ENCODE results near the gene NFATC2.
"Not testable (repeated sequence)": the region's sequence is repeated elsewhere in the genome, so short reads cannot be mapped to it uniquely, and the experiment has no call there.

NFATC2 gene

DNA sequence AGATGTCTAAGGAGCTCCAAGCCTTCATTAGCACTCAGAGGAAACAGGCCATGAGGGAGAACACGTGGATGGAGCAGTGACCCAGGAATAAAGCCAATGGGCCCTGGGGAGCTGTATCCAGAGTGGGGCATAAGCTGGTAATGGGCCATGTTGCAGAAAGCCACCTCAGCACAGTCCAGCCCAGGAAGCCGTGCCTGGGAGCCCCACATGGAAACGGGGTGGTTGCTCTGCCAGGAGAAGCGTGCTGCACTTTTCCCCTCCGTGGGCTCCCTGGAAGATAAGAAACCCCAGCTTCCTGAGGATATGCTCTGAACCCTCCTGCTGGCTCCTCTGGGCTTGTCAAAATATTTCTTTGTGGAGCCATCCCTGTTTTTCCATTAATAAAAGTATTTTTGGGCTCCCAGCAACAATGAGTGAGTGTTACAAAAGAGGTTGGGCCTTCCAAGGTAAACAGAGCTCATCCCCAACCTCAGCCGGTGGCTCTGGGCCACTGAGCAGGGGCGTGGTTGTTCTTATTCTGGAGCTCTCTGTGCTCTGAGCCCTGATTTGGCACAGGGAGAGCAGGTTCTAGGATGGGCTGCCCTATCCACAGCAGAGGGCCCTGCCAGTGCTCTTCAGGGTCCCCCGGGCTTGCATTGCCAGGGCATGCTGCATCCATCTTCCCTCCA is 31.2 kb upstream of the NFATC2 start:
- H3K36me3 ChIP-seq: no peaks in the 10 kb centered on the region
- H3K9me3 ChIP-seq: no peaks in the 10 kb centered on the region
- H3K27ac ChIP-seq: no peak overlapping the region
- intact Hi-C loops (cut with DNase I; ENCODE audit: low total_unique reads): no loop called here
- no peak overlapping the region for H3K4me3 ChIP-seq
- peaks cover 0 to 18% of the 10 kb centered on the region in 2 donors for H3K27me3 ChIP-seq
- TF ChIP-seq, protein P1, sequence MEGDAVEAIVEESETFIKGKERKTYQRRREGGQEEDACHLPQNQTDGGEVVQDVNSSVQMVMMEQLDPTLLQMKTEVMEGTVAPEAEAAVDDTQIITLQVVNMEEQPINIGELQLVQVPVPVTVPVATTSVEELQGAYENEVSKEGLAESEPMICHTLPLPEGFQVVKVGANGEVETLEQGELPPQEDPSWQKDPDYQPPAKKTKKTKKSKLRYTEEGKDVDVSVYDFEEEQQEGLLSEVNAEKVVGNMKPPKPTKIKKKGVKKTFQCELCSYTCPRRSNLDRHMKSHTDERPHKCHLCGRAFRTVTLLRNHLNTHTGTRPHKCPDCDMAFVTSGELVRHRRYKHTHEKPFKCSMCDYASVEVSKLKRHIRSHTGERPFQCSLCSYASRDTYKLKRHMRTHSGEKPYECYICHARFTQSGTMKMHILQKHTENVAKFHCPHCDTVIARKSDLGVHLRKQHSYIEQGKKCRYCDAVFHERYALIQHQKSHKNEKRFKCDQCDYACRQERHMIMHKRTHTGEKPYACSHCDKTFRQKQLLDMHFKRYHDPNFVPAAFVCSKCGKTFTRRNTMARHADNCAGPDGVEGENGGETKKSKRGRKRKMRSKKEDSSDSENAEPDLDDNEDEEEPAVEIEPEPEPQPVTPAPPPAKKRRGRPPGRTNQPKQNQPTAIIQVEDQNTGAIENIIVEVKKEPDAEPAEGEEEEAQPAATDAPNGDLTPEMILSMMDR (IDR thresholded peaks at IDR 0.05): no peak
- peak; percentile 82 to 83 for DNase-seq
- H3K4me1 ChIP-seq: peaks cover 0 to 20% (median 8%) of the 10 kb centered on the region in 4 donors

DNA sequence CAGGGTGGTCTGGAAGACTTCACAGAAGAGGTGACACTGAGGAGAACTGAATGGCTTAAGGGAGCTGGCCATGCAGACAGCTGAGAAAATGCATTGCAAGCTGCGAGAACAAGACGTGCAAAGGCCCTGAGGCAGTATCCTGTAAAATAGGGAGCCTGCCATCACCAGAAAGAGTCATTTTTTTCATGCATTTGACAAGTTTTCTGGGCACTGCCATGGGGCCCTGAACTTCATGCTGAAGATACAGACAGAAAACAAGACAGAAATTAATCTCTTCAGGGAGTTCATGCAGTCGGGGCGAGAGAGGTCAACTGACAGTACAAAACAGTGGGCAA is 28.9 kb upstream of the NFATC2 start:
- intact Hi-C loops (cut with DNase I; ENCODE audit: low total_unique reads): no loop called here
- TF ChIP-seq, protein P1 (IDR thresholded peaks at IDR 0.05): no peak
- no peaks in the 10 kb centered on the region for H3K9me3 ChIP-seq
- H3K27me3 ChIP-seq: peaks cover 0 to 18% of the 10 kb centered on the region in 2 donors
- no peaks in the 10 kb centered on the region for H3K36me3 ChIP-seq
- no peak for DNase-seq
- no peak overlapping the region for H3K4me3 ChIP-seq
- H3K27ac ChIP-seq: no peak overlapping the region
- H3K4me1 ChIP-seq: peaks cover 0 to 20% (median 8%) of the 10 kb centered on the region in 4 donors

DNA sequence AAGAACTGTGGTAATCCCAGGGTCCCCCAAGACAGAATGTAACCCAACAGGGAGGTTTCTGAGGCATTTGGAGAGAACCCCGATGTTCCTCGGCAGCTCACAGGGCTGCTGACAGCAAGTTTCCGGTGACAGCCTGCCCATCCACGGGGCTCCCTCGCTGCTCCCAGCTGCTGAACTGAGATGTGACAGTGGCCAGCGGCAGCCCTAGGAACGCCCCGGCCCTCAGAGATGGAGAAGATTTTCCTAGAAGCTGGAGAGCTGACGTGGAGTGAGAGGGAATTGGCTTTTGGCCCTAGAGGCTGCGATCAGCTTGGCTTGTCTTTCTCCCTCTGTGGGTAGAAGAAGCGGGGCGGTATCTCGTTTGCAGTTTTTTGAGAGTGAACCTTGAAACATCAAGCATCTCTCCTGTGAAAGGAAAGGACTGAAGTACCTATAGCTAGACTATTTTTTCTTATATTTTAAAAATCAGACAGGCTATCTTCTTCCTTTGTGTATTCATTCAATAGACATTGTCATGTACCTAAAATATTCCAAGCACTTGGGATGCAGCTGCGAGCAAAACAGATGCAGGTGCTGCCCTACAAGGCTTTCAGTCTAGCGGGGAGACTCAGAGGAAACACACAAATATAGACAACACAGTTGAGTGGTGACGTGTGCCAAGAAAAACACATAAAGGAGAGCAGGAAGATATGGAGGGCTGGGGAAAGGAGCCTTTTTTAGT is 28.4 kb upstream of the NFATC2 start:
- Histone ChIP-seq H3K27me3 (peaks cover 0 to 18% of the 10 kb centered on the region in 2 donors), H3K27ac (peak overlapping the region; percentile 50 to 59), H3K36me3 (no peaks in the 10 kb centered on the region), H3K4me1 (peaks cover 0 to 23% (median 8%) of the 10 kb centered on the region in 4 donors), H3K4me3 (peak overlapping the region; percentile 9 to 18), H3K9me3 (no peaks in the 10 kb centered on the region)
- intact Hi-C loops (cut with DNase I; ENCODE audit: low total_unique reads): no loop called here
- TF ChIP-seq, protein P1 (IDR thresholded peaks at IDR 0.05): no peak
- peak; percentile 49 to 73 for DNase-seq

DNA sequence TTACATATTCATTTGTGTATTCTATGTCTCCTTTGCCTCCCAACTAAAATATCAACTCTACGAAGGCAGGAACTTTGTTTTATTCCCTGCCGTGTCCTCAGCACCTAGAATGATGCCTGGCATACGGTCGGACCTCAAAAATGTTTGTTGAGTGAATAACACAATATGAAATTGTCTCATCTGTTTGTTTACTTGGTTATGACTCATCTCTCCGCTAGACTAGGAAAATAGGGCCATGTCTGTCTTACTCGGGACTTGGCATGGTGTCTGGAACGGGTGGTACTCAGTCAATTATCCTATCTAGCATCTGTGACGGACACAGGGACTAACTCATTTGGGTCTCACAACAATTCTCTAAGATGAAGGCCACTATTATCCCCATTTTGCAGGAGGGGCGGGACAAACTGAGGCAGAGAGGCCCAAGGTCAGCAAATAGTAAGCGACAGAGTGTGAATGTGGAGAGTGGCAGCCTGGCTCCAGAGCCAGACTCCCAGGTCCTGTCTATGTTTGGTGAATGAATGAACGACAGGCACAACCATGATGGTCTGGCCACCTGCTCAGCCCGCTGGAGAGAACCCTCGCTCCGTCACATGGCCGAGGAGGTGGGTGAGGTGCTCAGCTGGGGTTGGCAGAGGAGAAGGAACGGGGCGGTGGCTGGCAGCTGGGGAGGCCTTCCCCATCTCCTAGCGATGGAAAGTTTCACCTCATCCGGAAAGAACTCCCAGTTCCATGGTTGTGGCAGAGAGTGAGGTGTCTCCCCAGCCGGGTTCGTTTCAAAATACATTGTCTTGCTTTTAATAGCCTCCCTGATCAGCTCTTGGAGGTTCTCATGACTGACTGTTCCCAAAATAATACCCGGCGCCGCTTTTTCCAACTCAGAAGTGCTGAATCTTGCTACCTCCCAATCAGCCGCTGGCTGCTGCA is 27.6 kb upstream of the NFATC2 start:
- peaks cover 0 to 30% (median 11%) of the 10 kb centered on the region in 4 donors for H3K4me1 ChIP-seq
- H3K9me3 ChIP-seq: no peaks in the 10 kb centered on the region
- peak overlapping the region; percentile 50 to 59 for H3K27ac ChIP-seq
- TF ChIP-seq, protein P1 (IDR thresholded peaks at IDR 0.05): no peak
- intact Hi-C loops (cut with DNase I; ENCODE audit: low total_unique reads): no loop called here
- H3K4me3 ChIP-seq: peak overlapping the region; percentile 9 to 18
- peaks cover 0 to 18% of the 10 kb centered on the region in 2 donors for H3K27me3 ChIP-seq
- DNase-seq: peak; percentile 51 to 73
- no peaks in the 10 kb centered on the region for H3K36me3 ChIP-seq

DNA sequence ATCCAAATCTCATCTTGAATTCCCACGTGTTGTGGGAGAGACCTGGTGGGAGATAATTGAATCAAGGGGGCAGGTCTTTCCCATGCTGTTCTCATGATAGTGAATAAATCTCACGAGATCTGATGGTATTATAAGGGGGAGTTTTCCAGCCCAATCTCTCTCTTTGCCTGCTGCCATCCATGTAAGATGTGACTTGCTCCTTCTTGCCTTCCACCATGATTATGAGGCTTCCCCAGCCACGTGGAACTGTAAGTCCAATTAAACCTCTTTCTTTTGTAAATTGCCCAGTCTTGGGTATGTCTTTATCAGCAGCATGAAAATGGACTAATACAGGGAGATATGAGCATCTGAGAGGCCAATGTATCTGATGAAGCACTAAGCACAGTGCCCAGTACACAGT is 26.0 kb upstream of the NFATC2 start:
- intact Hi-C loops (cut with DNase I; ENCODE audit: low total_unique reads); H3K36me3 ChIP-seq; H3K27ac ChIP-seq; DNase-seq; H3K4me3 ChIP-seq; H3K9me3 ChIP-seq: not testable (repeated sequence)
- peaks cover 0 to 37% (median 17%) of the 10 kb centered on the region in 4 donors for H3K4me1 ChIP-seq
- peaks cover 0 to 18% of the 10 kb centered on the region in 2 donors for H3K27me3 ChIP-seq
